Medulla oblongata (tissue), 1 donor: ENCODE measurements around the gene RAVER2.
"Not testable (repeated sequence)": the region's sequence is repeated elsewhere in the genome, so short reads cannot be mapped to it uniquely, and the experiment has no call there.

ENCODE experiments used
- DNase-seq: peaks from one replicate; pipeline ENCODE4 v3.0.0-alpha.2; 2015; ENCODE audit errors: extremely low spot score

The RAVER2 gene, protein sequence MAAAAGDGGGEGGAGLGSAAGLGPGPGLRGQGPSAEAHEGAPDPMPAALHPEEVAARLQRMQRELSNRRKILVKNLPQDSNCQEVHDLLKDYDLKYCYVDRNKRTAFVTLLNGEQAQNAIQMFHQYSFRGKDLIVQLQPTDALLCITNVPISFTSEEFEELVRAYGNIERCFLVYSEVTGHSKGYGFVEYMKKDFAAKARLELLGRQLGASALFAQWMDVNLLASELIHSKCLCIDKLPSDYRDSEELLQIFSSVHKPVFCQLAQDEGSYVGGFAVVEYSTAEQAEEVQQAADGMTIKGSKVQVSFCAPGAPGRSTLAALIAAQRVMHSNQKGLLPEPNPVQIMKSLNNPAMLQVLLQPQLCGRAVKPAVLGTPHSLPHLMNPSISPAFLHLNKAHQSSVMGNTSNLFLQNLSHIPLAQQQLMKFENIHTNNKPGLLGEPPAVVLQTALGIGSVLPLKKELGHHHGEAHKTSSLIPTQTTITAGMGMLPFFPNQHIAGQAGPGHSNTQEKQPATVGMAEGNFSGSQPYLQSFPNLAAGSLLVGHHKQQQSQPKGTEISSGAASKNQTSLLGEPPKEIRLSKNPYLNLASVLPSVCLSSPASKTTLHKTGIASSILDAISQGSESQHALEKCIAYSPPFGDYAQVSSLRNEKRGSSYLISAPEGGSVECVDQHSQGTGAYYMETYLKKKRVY

DNA sequence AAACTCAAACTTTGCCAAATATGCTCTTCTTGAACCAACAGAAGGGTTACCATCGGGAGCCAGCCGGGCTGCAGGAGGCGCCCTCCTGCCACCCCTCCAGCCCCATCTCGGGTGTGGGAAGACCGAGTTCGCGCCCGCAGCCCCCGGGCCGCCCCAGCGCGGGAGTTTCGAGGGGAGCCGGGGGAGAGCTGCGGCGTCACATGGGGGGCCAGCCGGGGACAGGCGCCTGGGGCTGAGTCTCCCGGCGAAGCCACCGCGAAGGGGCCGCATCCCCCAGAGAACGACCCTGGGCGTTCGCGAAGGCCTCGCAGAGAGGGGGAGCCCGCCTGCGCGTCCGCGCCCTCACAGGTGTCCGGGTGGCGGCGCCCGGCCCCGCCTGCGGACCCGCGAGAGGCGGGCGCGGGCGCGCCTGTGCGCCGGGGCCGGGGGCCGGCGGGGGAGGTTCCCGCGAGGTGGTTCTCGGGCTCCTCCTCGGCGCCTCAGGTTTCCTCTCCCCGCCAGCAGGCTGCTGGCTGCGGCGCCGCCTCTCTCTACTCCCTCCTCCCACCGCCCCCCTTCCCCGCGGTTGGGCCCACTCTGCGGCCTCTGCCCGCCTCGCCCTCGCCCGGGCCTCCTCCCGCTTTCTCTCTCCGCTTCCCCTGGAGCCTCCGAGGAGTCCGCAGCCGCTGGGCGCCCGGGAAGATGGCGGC, at the start of gene RAVER2:
Gene RAVER2, plus strand, starts transcription at position 584 of the 689 bp plus-strand sequence. Its CDS starts 98 bp downstream, at position 682.
- peak; percentile 18 for DNase-seq

DNA sequence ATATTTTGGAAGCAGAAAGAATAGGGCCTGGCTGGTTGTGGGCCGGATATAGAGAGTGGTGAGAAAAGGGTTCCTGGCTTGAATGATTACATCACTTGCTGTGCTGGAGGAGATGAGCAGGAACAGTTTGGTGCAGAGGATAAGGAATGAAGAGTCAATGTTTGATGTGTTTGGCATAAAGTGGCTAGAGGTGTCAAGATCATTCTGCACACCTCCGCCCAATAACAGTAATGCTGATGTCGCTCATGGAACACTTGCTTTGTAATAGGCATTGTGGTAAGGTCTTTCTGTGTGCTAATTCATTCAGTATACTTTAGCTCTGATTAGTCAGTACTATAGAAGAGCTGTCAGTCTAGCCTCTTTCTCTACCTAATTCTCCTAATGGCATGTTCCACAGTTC, 48.0 kb upstream of the RAVER2 start:
- no peak for DNase-seq

DNA sequence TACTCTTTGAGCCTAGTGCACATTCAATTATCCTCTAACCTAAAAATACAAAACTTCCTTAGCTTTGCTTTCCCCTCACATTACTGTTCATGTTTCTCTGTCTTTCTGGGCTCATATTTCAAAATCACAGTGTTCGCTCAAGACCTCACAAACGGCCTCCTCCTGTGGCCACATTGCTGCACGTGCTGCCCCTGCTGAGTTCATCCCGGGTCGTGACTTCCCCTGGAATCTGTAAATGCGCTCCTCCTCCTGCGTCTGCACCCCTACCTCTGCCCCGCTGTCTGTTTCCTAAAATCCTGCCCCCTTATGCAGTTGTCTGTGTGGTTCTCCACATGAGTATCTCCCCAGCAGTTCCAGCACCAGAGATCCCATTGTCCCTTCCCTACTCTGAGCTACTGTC, 45.5 kb upstream of the RAVER2 start:
- no peak for DNase-seq

DNA sequence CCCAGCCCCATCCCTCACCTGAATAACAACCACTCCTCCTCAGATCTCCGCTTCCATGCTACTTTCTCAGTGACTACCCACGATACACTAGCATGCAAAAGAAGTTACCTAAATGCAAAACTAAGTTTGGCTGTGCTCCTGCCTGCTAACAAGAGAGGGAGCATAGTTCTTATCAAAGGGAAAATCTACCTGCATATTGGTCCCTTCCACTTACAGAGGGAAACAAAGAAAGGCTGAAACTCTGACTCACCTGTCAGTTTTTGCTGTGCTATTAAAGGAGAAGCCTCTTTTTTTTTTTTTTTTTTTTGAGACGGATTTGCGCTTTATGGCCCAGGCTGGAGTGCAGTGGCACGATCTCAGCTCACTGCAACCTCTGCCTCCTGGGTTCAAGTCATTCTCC, 43.8 kb upstream of the RAVER2 start:
- DNase-seq, result no peak

DNA sequence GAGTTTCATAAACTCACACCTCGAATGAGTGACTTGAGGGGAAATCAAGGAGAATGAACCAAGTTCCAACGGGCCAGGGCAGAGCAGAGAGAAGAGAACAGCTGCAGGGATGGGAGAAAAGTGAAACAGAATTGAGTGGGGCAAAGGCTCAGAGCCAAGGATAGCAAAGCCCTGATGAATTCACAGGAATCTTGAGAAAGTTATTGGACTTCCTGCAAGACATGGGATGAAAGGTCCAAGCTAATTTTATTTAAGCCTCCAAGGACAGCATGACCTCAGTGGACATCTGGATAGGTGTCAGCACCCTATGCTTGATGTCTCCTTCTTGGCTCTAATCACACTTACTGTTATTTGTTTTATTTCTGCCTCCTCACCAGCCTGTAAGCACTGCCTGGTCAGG, 43.0 kb upstream of the RAVER2 start:
- no peak for DNase-seq

DNA sequence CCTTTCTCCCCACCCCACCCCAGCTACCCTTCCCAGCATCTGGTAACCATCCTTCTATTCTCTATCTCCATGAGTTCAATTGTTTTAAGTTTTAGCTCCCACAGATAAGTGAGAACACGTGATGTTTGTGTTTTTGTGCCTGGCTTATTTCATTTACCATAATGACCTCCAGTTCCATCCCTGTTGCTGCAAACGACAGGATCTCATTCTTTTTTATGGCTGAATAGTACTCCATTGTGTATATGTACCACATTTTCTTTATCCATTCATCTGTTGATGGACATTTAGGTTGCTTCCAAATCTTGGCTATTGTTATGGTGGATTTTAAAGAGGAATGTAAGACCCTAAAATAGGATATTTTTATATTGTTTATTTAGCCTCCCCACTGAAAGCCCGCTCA, 42.2 kb upstream of the RAVER2 start:
- not testable (repeated sequence) for DNase-seq

DNA sequence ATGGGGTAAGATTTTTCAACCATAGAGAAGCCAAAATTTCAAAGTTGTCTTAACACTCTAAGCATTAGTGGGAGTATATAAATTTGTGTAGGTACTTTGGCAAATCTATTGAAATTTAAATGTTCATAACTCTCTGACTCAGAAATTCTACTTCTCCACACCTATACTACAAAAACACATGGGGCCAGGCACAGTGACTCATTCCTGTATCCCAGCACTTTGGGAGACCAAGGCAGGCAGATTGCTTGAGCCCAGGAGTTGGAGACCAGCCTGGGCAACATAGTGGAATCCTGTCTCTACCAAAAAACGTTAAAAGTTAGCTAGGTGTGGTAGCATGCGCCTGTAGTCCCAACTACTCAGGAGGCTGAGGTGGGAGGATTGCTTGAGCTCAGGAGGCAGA, 41.3 kb upstream of the RAVER2 start:
- no peak for DNase-seq

DNA sequence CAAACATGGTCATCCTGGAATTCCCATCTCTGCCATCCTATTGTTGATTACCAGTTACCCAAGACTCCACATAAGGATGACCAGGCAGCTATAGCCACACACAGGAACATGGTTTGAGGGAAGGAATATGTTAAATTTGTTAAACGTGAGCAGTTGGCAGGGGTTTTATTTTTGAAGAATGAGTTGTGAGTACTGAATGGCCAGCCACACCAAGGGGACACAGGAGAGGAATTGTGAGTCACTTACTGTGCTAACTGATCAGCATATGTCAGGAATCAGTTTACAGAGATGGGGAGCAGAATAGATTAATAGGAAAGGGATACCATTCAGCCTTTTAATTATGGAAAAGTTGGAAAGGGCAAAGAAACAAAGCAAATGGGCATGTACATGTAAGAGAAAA, 39.3 kb upstream of the RAVER2 start:
- no peak for DNase-seq

DNA sequence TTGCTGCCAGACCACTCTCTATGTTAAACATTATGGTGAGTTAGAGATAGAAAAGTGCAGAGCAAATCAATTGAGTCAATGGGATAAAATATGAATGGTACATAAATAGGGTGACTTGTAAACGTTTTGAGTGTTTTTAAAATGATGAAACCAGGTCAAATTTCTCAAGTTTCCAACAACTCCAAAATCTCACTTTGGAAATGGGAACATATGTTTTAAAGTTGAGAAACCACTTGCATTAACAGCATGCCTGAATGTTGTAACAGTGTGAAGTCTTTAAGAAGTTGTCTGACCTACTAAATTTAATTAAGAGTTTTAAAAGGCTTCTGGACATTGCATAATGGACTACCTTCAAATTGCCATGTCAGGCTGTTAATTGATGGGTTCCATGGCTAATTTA, 33.6 kb upstream of the RAVER2 start:
- DNase-seq, result no peak

DNA sequence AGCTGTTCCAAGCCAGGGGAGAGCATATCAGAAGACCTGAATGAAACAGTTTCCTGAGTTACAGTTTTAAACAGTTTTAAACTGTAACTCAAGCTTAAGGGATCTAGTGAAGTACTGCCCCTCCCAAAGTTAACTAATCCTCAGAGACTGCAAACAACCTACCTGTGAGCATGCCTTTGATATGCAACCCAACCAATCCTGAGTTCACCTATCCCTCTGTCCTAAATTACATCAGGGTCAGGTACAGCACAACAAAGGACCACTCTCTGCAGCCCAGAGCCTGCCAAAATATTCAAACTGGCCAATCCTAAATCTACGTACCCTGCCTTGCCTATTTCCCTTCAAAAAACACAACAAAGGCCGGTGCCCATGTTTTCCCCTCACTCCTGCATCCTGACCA, 32.8 kb upstream of the RAVER2 start:
- DNase-seq, result no peak

DNA sequence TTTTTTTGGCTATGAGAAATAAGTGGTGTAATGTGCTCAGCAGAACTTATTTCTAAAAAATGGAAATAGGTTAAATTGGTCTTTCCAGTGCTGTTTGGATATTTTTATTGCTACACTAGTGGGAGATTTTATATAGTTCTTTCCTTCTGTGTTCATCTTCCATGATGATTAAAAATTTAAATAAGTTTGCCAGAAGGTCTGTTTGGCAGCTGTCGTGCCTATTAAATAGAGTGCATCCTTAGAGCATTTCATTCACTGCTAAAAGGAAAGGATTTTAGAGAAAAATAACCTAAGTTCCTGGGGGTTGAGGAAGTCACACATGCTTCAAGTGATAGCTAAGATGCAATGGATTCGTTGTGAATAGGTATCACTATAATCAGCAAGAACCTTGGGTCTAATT, 29.7 kb upstream of the RAVER2 start:
- DNase-seq, result no peak

DNA sequence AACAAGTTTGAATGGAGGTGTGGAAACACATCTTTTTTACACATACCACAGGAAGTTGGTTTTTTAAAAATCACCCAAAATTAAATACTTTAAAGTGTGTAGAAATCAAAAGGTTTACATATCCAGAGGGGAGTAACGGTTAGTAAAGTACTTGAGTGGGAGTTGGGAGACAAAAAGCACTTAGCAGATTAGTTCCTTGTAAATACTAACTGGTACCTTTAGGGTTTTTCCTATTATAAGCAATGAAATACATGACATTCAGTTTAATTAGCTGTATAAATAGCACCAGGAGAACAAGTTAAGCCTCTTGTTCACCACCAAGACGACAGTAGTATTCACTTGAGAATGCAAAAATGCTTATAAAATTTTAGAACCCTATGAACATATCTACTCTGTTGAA, 23.7 kb upstream of the RAVER2 start:
- DNase-seq, result no peak

DNA sequence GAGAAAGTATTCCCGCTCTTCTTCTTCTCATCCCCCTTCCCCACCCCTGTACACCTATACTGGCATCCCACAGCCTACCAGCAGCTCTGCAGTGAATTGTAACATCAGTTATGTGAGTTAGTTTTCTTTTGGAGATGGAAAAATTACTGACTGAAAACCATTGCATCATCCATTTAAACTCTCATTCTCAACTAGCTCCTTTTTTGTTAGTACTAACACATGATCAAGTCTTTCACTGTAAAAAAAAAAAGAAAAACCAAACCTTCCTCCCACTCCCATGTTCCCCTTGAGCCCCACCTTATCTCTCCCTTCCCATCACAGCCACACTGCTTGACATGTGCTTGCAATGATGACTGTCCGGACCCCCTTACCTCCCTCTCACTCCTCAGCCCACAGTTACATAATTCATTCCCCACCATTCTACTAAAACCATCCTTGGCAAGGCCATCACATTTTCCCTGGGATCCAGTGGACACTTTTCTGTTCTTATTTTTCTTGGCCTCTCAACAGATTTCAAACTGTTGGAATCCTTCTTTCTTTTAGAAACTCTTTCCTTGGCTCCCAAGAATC, 23.2 kb upstream of the RAVER2 start:
- DNase-seq, result no peak

DNA sequence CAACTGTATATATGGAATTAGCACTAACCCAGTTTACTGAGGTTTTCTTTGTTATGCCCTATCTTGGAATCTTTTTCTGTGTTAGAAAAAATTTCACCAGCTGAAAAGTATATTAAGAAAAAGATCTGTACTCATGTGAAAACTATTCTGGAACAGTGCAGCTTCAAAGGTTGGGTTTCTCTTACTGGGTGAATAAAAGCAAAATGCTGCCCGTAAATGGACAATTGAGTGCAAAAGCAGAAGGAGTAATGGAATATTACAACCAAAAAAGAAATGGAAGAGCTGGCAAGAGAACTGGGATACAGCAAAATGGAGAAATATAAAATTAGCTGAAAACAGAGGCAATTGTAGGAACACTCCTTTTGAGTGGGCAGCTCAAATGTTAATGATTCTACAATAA, 17.0 kb upstream of the RAVER2 start:
- DNase-seq, result no peak

DNA sequence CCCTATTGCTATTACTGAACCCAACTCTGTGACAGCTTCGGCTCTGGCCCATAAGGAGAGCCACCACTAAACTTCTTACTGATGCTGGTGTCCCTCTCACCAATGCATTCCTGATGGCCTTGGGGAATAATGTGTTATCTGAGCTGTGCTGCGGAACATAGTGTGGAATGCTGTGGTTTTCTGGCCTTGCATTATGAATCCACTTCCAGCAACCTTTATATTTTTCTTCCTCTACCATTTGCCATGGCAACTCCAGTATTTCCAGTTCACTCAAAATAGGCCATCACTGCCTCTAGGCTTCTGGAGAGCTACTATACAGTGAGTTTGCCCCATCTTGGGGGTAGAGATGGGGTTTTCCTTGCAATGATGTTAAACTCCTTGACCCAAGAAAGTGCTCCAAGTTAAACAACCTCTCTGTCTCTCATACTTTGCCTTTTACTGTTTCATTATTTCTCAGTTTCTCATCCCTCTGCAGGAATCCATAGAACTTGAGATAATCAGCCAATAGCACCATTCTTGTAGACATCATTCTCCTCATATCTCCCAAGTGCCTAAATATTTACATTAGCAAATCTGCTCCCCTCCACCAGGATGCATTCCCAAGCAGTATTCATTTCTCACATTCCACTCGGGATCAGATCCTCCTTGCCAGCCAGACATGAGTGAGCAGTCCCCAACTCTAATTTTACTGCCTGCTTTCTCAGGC, 11.1 kb upstream of the RAVER2 start:
- no peak for DNase-seq

DNA sequence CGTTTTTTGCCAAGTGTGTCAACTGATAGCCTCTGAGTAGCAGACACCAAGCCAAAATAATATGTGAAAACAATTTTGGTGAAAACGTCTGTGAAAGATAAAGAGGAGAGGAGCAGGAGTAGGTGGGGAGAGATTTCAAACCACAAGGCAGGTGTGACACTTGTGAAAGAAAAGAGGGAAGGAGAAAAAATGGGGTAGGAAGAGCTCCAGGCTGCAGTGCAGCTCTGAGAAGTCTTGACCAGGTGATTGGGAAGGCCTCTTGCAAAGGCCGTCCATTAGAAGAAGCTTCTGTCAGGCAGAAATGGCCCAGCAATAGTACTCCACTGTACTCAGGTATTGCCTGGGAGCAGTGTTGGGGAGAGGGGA, 10.6 kb upstream of the RAVER2 start:
- no peak for DNase-seq

DNA sequence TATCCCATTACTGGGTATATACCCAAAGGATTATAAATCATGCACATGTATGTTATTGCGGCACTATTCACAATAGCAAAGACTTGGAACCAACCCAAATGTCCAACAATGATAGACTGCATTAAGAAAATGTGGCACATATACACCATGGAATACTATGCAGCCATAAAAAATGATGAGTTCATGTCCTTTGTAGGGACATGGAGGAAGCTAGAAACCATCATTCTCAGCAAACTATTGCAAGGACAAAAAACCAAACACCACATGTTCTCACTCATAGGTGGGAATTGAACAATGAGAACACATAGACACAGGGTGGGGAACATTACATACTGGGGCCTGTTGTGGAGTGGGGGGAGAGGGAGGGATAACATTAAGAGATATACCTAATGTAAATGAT, 4.2 kb upstream of the RAVER2 start:
- DNase-seq, result not testable (repeated sequence)

DNA sequence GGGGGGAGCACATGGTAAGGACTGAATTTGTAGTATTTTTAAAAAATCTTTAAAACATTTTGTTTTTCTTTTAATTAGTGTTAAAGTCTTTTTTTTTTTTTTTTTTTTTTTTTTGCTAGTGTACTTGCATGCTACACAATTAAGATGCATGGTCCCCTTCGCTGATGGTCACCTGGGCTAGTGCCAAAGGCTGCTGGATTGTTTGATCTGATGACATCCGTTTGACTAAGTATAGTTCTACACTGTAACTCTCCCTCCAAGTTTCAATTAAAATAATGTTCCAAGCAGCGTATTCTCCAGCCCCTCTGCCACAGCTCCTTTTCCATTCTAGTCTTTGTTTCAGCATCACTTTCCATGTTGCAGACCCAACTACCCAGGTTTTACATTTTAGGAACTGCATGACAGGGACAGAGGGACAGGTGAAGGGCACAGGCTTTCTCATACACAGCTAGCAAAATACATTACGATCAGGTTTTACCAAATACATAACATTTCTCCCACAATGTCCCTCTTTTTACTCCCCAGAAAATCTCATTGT, 852 bp upstream of the RAVER2 start:
- no peak for DNase-seq

DNA sequence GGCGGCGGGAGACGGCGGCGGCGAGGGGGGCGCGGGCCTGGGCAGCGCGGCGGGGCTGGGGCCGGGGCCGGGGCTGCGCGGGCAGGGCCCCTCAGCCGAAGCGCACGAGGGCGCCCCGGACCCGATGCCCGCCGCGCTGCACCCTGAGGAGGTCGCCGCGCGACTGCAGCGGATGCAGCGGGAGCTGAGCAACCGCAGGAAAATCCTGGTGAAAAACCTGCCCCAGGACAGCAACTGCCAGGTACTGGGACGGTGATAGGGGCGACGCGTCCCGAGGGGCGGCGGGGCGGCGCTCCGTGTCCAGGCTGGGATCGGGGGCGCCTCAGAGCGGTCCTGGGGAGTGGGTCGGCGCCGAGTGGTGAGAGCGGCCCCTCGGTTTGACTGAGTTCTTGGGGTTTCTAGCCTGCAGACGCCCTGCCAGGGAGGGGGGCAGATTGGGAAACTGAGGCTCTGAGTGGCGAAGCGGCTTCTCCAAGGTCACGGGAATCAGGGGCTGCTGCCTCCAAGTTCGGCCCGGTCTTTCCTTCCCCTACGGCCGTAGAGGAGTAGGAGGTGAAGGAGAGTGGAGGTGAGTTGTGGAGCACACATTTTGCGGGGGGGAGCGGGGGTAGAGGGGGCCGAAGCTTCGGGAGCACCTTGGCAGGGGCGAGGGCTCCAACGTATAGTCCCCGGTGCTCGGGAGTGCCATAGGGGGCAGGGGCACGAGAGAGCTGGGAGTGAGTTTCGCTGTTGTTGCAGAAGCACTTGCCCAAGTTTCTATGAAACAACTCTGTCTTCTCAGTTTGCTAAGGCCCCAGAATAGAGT, 508 bp downstream of the RAVER2 start:
- DNase-seq, result peak; percentile 21
